Activated T-cell treated with anti-CD3 and anti-CD28 coated beads, Interleukin-2, amount 50 U/mL, for 4 hours (primary cell): Measurements from ENCODE around the gene SLC16A1. TPM values are rescaled to one million over a fixed set of nuclear protein-coding genes. Genes with fewer than 3 reads are reported as not detected.
A peak's percentile ranks its signal among the peaks of the same experiment; 100 is the strongest.
"Not testable (repeated sequence)": the region's sequence is repeated elsewhere in the genome, so short reads cannot be mapped to it uniquely, and the experiment has no call there.

Source experiments
- ATAC-seq, 2 donors: fragments of 200-7000 bp; cut with Tn5 transposase; one replicate each; pipeline ENCODE4 v1.10.0; 2021
- DNase-seq: peaks from one replicate; pipeline ENCODE4 v3.0.0-alpha.2; 2020
- H3K27me3 Mint-ChIP-seq: one replicate; pipeline ENCODE4 v1.8.0; 2021; ENCODE audit warnings: low read depth, mixed read lengths
- H3K36me3 Mint-ChIP-seq: one replicate; pipeline ENCODE4 v1.8.0; 2022; ENCODE audit warnings: mixed read lengths; ENCODE audit not compliant: insufficient read depth
- H3K4me1 Mint-ChIP-seq: one replicate; pipeline ENCODE4 v1.8.0; 2021; ENCODE audit warnings: low read depth, mixed read lengths
- H3K4me3 Mint-ChIP-seq: one replicate; pipeline ENCODE4 v1.8.0; 2021; ENCODE audit warnings: mild to moderate bottlenecking, moderate library complexity, mixed read lengths
- H3K9me3 Mint-ChIP-seq: one replicate; pipeline ENCODE4 v1.8.0; 2021; ENCODE audit warnings: mixed read lengths
- total RNA-seq, 3 donors: library from RNA; stranded (reverse); gene quantifications; one replicate each; pipeline ENCODE4 v1.2.1, GENCODE V29; 2021

The SLC16A1 gene
- total RNA-seq, 3 donors from 2014 or later, result 85.9 to 104 (median 103) TPM

DNA sequence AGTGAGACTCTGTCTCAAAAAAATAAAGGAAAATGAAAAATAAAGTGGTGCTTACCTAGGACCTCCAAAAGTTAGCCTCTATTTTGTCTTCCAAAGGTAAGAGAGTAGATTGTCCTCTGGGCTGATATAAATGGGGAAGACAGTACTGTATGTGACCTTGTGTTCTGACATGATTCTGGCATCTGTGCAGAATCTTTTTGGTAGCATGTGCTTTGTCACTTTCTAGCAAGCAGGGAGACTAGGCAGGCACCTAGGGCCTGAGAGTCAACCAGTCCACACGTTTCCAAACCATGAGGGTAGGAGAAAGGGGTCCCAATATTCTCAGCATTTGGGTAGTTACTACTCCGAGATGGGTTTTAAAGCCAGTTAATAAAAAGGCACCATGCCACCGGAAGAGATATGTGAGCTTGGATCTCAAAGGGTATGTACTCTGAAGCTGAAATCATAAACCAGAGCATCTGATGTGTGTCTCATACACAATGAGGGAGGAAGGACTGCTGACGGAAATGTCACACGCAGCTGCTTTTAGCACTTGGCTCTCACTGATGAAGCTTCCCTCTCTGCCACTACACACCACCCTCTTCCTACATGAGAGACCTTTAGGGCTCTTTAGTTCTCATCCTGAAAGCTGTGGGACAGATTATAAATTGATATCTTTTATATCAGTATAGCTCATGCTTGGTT lies 27.0 kb upstream of the SLC16A1 start:
- Mint-ChIP-seq H3K9me3 (no peaks in the 10 kb centered on the region), H3K36me3 (peaks cover 3% of the 10 kb centered on the region), H3K4me1 (peaks cover 3% of the 10 kb centered on the region), H3K4me3 (no peak overlapping the region), H3K27me3 (no peaks in the 10 kb centered on the region)
- DNase-seq (no peak), ATAC-seq (no peak)

DNA sequence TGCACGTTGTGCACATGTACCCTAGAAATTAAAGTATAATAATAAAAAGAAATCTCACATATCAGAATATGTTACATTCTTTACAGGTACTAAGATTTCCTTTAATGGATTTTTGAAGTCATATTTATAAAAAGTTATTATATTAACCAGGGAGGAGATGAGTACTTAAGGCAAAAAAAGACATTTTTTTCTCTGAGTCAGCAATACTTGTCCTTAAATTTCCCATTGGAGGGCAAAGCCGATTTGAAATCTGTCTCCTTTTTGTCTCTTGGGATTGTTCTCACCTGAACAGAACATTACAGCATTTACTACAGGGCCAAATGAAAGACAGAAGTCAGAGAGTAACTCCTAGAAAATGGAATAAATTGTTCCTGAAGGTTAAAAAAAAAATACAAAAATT lies 26.3 kb upstream of the SLC16A1 start:
- Mint-ChIP-seq H3K36me3 (peaks cover 2% of the 10 kb centered on the region), H3K4me1 (peaks cover 3% of the 10 kb centered on the region), H3K27me3 (no peaks in the 10 kb centered on the region), H3K4me3 (no peak overlapping the region), H3K9me3 (no peaks in the 10 kb centered on the region)
- ATAC-seq (no peak), DNase-seq (no peak)

DNA sequence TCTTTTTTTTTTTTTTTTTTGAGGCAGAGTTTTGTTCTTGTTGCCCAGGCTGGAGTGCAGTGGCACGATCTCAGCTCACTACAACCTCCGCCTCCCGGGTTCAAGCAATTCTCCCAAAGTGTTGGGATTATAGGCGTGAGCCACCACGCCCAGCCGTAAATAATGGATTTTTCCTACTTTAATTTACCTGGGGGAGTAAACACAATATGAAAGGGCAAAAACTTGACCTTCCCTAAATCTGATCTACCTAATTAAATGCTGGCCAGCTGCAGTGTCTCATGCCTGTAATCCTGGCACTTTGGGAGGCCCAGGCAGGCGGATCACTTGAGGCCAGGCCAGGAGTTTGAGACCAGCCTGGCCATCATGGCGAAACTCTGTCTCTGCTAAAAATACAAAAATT lies 25.8 kb upstream of the SLC16A1 start:
- H3K36me3 Mint-ChIP-seq, result not testable (repeated sequence)

DNA sequence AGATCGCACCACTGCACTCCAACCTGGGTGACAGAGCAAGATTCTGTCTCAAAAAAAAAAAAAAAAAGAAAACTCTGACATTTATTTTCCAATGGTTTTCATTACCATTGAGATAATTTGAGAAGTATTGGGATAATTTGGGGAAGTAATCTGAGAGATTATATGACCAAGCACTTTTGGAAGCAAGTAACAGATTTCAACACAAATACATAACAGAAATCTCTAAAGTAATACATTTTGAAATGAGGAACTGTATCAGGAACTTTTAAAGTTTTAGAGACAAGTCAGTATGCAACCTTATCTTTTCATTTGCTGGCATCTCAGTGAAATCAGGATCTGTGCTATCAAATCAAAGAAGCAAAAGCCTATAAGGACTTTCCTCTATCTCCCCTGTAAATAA lies 25.4 kb upstream of the SLC16A1 start:
- ATAC-seq, result no peak
- Mint-ChIP-seq H3K9me3 (no peaks in the 10 kb centered on the region), H3K4me3 (no peak overlapping the region)

More for the DNA sequence above, 25.8 kb upstream of the SLC16A1 start:
- H3K4me1 Mint-ChIP-seq, DNase-seq, H3K4me3 Mint-ChIP-seq, H3K9me3 Mint-ChIP-seq, ATAC-seq, H3K27me3 Mint-ChIP-seq: not testable (repeated sequence)

DNA sequence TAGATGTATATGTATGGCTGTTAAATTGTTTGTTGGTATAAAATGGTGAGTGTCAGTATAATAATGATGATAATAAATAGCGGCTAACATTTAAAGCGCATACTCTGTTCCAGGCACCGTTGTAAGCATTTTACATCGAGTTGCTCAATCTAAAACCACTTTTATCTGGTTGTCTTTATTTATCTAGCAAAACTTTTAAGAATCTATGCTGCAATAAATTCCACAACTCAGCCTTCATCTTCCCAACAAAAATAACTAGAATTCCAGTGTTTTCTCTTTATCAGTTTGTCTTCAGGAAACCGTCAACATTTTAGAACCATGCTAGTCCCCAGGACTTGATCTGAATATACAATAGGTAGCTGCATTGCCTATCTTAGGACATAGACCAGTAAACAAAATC lies 19.3 kb upstream of the SLC16A1 start:
- Mint-ChIP-seq H3K9me3 (no peaks in the 10 kb centered on the region), H3K4me3 (no peak overlapping the region), H3K36me3 (peaks cover 16% of the 10 kb centered on the region), H3K27me3 (no peaks in the 10 kb centered on the region), H3K4me1 (no peaks in the 10 kb centered on the region)
- no peak for ATAC-seq
- DNase-seq, result no peak

More for the DNA sequence above, 25.4 kb upstream of the SLC16A1 start:
- no peaks in the 10 kb centered on the region for H3K27me3 Mint-ChIP-seq
- DNase-seq, result no peak
- peaks cover 3% of the 10 kb centered on the region for H3K4me1 Mint-ChIP-seq
- H3K36me3 Mint-ChIP-seq, result no peaks in the 10 kb centered on the region

DNA sequence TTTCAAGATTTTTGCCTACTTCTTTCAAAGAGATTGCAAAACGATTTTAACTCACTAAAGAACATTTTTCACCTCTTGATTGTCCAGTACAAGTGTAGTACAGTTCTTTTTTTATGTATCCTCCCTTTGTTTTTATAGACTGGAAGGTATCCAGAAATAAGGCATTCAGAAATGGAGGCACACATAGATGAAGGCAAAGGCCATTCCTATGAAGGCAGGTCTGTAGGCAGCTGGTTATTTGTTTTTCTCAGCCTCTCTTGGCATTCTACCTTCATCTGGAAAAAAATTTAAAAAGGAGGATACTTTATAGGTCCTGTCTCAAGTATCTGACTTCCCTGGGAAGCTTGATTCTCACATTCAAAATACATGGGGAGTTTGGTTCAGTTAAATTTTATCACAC lies 18.6 kb upstream of the SLC16A1 start:
- H3K4me3 Mint-ChIP-seq, result no peak overlapping the region
- H3K27me3 Mint-ChIP-seq, result no peaks in the 10 kb centered on the region
- H3K36me3 Mint-ChIP-seq, result peaks cover 19% of the 10 kb centered on the region
- H3K4me1 Mint-ChIP-seq, result no peaks in the 10 kb centered on the region
- no peaks in the 10 kb centered on the region for H3K9me3 Mint-ChIP-seq
- no peak for ATAC-seq
- no peak for DNase-seq

DNA sequence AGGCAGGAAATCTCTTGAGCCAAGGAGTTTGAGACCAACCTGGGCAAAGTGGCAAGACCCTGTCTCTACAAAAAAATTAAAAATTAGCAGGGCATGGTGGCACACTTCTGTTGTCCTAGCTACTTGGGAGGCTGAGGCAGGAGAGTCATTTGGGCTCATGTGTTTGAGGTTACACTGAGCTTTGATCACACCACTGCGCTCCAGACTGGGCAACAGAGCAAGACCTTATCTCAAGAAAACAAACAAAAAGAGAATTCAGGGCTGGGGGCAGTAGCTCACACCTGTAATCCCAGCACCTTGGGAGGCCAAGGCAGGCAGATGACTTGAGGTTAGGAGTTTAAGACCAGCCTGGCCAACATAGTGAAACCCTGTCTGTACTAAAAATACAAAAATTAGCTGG lies 17.8 kb upstream of the SLC16A1 start:
- Mint-ChIP-seq H3K4me1 (no peaks in the 10 kb centered on the region), H3K9me3 (no peaks in the 10 kb centered on the region), H3K36me3 (peaks cover 19% of the 10 kb centered on the region), H3K4me3 (no peak overlapping the region), H3K27me3 (no peaks in the 10 kb centered on the region)
- ATAC-seq (no peak), DNase-seq (no peak)

DNA sequence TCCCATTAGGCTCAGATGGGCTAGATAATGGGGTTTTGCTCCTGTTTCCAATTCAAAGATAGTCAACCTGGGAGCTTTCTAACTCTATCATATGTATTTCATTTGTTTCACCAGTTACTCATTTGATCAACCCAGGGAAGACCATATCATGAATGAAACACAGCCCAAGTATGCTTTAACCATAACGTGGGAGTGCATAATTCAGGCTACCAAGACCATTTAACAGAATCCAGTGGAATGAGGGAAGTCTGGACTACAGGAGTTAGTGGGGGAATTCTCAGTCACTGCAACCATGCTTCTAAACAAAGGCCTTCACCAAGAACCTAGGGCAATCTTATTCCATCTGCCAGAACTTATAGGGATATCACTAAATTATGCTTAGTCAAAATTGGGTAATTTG lies 15.0 kb upstream of the SLC16A1 start:
- ATAC-seq, result no peak
- H3K27me3 Mint-ChIP-seq, result no peaks in the 10 kb centered on the region
- no peaks in the 10 kb centered on the region for H3K9me3 Mint-ChIP-seq
- H3K4me3 Mint-ChIP-seq, result no peak overlapping the region
- no peaks in the 10 kb centered on the region for H3K4me1 Mint-ChIP-seq
- DNase-seq, result no peak
- peaks cover 29% of the 10 kb centered on the region for H3K36me3 Mint-ChIP-seq

DNA sequence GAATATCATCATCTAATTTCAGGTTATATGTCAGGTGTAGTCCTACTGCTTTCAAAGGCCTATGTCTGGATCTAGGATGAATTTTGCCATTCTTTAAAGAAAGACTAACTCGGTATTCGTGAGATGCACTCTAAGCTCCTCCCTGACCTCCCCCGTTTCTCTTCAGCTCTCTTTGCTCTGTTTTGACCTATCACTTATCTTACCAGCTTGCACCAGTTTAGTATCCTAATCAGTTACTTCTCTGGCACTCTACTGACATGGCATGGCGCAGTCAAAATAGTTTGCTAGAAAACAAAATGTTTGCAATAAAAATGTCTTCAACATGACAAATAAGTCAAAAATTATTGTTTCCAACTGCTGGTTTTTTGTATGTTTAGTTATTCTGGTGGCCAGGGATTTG lies 8.4 kb upstream of the SLC16A1 start:
- DNase-seq, result no peak
- H3K4me1 Mint-ChIP-seq, result peaks cover 20% of the 10 kb centered on the region
- no peak for ATAC-seq
- H3K27me3 Mint-ChIP-seq, result no peaks in the 10 kb centered on the region
- H3K4me3 Mint-ChIP-seq, result no peak overlapping the region
- no peaks in the 10 kb centered on the region for H3K9me3 Mint-ChIP-seq
- H3K36me3 Mint-ChIP-seq, result peaks cover 46% of the 10 kb centered on the region

DNA sequence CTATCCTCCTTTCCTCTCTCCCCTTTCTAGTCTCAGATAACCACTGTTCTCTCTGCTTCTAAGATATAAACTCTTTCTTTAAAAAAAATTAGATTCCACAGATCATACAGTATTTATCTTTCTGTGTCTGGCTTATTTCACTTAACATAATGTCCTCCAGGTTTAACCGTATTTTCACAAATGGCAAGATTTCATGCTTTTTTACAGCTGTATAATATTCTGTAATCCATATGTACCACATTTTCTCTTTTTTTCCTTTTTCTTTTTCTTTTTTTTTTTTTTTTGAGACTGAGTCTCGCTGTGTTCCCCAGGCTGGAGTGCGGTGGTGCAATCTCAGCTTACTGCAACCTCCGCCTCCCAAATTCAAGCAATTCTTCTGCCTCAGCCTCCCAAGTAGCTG lies 5.1 kb upstream of the SLC16A1 start:
- Mint-ChIP-seq H3K27me3 (no peaks in the 10 kb centered on the region), H3K4me1 (peaks cover 31% of the 10 kb centered on the region), H3K4me3 (no peak overlapping the region), H3K36me3 (peaks cover 35% of the 10 kb centered on the region), H3K9me3 (no peaks in the 10 kb centered on the region)
- ATAC-seq (no peak), DNase-seq (no peak)

DNA sequence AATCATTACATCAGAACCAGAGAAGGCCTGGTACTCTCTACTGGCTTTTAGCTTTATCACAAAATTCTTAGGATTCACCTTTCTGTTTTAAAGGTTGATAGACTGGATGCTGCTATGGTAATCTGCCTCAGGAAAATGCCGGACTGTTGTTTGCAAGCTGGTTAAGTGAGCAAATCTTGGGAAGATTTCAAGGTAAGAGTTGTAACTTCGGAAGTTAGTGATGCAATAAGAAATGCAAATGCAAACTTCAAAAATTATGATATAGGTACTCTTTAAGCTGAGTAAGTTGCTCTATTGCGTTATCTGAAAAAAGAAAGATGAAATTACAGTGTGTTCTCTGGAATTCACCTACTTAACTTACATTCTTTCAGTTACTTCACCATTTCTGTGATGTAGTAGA lies 4.4 kb upstream of the SLC16A1 start:
- Mint-ChIP-seq H3K36me3 (peaks cover 31% of the 10 kb centered on the region), H3K4me1 (peaks cover 31% of the 10 kb centered on the region), H3K4me3 (no peak overlapping the region), H3K9me3 (no peaks in the 10 kb centered on the region), H3K27me3 (no peaks in the 10 kb centered on the region)
- ATAC-seq (no peak), DNase-seq (no peak)

DNA sequence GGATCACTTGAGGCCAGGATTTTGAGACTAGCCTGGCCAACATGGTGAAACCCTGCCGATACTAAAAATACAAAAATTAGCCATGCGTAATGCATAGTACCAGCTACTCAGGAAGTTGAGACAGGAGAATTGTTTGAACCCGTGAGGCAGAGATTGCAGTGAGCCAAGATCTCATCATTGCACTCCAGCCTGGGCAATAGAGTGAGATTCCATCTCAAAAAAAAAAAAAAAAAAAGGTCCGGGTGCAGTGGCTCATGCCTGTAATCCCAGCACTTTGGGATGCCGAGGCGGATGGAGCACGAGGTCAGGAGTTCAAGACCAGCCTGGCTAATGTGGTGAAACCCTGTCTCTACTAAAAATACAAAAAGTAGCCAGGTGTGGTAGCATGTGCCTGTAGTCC lies 2.2 kb upstream of the SLC16A1 start:
- H3K27me3 Mint-ChIP-seq, ATAC-seq, DNase-seq, H3K9me3 Mint-ChIP-seq: not testable (repeated sequence)
- H3K4me1 Mint-ChIP-seq, result peaks cover 47% of the 10 kb centered on the region
- peak overlapping the region; percentile 97 for H3K4me3 Mint-ChIP-seq
- H3K36me3 Mint-ChIP-seq, result peaks cover 31% of the 10 kb centered on the region

DNA sequence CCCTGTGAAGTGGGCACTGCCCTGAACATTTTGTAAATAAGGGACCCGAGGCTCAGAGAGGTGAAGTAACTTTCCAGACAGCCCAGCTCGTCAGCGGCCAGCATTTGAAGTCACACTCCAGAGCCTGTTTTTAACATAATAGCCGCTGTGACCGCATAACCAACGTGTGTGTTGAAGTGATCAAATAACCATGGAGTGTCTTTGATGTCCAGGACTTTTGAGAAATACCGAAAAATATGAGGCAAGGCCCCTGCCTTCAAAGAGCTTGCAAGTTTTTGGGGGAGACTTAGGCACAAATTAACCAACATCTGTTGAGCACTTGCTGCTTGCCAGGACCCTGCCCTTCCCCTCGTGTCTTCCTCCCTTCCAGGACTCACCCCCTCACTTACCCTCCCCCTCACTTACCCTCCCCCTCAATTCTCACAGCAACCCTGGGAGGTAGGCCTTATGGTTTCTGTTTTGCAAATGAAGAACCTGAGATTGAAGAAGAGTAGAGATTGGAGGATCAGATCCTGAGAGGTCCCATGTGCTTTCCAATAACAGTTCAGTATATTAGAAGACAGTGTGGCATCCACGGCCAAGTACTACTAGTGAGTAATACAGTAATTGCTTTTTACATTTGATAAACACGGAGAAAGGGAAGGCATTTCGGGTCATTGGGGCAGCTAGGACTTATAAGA lies 1.3 kb upstream of the SLC16A1 start:
- no peaks in the 10 kb centered on the region for H3K9me3 Mint-ChIP-seq
- peaks cover 48% of the 10 kb centered on the region for H3K4me1 Mint-ChIP-seq
- peaks cover 29% of the 10 kb centered on the region for H3K36me3 Mint-ChIP-seq
- no peaks in the 10 kb centered on the region for H3K27me3 Mint-ChIP-seq
- ATAC-seq (peak; percentile 31 to 44), DNase-seq (peak; percentile 27)
- H3K4me3 Mint-ChIP-seq, result peak overlapping the region; percentile 97

DNA sequence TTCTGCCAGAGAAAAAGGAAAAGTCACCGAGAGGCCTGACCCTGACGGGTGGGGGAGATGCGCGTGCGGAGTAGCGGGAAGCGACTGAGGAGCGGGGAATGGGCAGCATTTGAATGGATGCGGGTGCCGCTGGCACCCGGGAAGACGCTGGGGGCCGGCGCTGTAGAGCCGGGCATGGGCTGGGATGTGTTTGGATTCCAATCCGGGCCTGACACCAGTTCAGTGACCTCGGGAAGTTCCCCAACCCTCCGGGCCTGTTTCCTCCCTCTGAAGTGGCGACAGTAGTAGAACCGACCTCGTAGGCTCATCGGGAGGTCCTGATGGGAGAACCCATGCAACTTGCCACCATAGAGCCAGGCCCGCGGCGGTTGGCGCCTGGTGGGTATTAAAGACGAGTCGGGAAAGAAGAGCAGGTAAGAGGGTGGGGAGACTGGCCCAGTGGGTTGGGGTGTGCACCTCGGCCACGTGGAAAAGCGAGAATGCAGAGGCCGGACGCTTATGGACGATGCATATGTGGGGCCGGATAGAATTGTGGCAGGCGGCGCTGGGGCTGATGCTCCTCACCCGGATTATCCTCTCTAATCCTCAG lies 642 bp upstream of the SLC16A1 start:
- Mint-ChIP-seq H3K27me3 (no peaks in the 10 kb centered on the region), H3K9me3 (no peaks in the 10 kb centered on the region), H3K36me3 (peaks cover 25% of the 10 kb centered on the region), H3K4me1 (peaks cover 48% of the 10 kb centered on the region), H3K4me3 (peak overlapping the region; percentile 97)
- DNase-seq, result peak; percentile 39
- peak; percentile 16 to 22 for ATAC-seq
